Brain pericyte (primary cell): ENCODE data around the gene SPECC1L.

ENCODE experiments used
- DNase-seq: peaks from one replicate; pipeline ENCODE4 v3.0.0-alpha.2; 2012; ENCODE audit warnings: low read depth, low spot score

Gene SPECC1L

DNA sequence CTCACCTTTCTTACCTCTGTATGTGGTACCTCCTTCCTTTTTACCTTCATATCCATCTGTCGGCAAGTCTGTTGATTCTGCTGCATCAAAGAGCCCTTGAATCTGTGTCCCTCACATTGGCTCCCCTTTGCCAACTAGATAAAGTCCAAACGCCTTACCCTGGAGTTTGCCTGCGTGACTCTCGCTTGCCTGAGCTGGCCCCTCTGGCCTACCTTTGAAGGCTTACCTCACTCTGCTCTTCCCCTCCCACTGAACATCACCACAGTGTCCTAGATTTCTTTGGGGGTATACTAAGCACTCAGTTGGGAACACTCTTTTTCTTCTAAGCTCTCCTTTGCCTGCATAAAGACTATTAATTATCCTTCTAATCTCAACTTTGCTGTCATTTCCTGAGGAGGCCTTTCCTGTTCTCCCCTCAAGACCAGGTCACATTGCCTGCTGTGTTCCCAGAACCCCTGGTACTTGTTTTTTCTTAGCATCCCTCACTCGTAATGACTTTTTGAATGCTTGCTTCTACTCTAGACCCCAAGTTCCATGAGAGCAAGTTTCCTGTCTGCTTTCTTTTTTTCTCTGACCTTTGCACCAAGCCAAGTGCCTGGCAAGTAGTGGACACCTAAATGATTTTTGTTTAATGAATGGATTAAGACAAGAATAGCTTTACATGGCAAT is 89.0 kb downstream of the SPECC1L start:
- no peak for DNase-seq

DNA sequence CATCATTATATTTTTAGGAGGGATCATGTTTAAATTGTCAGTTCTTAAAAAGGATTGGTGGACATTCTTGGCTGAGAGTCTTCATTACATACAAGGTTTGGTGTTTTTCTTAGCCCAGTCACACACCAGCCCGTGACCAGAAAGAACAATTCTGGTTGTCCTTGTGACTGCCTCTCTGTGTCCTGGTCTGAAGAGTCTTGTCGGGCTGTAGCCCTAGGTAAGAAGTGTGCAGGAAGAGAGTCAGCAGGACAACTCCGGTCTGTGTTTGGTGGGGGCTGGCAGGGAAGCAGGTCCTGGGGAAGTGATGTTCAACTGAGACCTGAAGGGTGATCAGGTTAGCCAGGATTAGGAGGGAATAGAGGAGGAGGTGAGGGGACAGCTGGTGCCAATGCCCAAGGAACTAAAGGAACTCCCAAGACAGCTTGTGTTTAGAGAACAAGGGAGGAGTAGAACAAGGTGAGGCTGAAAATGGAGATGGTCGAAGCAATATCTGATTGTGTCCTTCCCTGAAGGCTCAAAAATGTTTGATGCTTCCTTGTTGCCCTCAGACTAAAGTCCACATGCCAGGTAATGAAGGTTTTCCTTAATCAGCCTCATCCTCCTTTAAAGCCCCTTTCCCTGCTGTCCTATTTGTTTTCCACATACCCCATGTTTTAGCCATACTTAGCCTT is 91.5 kb downstream of the SPECC1L start:
- DNase-seq, result no peak

DNA sequence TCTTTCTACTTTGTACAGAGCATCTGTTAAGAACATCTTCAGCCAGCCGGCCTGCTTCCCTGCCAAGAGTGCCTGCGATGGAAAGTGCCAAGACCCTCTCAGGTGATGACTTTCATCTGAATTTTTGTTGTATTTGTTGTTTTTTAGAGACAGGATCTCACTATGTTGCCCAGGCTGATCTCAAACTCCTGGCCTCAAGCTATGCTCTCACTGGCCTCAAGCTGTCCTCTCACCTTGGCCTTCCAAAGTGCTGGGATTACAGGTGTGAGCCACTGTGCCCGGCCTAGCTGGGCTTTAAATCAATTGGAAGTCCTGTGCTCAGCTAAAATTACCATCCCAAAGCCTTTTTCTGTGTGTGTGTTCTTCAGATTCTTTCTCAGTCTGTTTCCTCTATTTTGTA is 92.6 kb downstream of the SPECC1L start:
- DNase-seq, result no peak

DNA sequence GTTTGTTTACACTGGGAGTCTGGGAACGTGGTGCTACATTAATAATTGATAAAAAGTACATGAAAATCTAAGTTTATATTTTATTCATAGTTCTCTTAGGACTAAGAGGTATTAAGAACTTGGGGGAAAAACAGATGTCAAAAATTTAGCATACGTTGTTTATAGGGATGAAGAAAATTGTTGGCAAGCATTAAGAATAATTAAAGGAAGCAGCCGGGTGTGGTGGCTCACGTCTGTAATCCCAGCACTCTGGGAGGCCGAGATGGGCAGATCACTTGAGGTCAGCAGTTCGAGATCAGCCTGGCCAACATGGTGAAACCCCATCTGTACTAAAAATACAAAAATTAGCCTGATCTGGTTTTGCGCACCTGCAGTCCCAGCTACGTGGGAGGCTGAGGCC is 96.1 kb downstream of the SPECC1L start:
- no peak for DNase-seq

DNA sequence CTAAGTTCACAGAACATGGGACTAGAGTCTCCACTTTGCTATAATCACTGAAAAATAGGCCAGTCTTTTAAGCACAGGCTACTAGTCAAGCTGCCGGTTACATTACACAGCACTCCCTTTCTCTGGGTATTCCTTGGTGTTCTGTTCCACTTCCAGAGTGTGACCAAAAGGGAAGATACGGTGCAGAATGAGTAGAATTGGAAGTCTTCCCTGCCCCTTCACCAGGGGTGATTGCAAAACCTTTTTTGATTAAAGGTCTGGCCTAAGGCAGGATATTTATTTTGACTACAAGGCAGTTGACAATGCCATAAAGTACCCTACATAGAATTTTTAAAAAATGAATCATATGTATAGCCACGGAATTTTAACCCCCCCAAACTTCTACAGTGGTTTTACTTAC is 97.2 kb downstream of the SPECC1L start:
- no peak for DNase-seq

DNA sequence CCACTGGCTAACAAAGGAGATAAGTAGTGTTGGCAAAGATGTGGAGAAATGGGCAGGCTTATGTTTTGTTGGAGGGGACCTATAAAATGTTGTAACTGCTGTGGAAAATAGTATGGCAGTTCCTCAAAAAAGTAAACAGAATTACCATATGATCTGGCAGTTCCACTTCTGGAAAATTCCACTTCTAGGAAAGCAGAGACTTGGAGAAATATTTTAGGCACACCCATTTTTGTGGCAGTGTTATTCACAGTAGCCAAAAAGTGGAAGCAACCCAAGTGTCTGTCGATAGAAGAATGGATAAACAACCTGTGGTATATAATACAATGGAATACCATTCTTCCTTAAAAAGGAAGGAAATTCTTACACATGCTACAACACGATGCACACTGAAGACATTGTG is 99.8 kb downstream of the SPECC1L start:
- DNase-seq, result no peak

DNA sequence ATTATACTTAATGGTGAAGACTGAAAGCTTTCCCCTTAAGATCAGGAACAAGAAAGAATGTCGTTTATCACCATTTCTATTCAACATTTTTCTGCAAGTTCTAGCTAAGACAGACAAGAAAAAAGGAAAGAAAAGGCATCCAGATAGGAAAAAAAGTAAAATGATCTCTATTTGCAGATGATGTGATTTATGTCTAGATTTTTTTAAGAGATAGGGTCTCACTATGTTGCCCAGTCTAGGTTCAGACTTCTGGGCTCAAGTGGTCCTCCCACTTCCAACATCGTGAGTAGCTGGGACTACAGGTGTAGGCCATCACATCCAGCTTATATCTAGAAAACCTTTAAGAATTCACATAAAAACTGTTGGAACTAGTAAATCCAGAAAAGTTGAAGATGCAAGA is 105.4 kb downstream of the SPECC1L start:
- DNase-seq, result no peak

DNA sequence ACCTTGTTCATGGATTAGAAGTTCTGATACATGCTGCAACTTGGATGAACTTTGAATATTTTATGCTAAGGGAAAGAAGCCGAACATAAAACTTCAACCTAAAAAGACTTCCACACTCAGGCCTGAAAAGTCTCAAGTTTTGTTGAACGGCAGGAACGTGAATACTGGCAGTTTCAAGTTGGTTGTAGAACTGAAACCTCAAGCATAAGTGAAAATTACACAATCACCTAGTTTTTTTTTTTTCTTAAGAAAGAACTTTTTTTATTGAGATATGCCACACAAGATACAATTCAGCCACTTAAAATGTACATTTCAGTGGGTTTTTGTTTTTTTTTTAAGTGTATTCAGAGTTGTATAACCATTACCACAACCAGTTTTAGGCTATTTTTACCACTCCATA is 106.0 kb downstream of the SPECC1L start:
- no peak for DNase-seq

DNA sequence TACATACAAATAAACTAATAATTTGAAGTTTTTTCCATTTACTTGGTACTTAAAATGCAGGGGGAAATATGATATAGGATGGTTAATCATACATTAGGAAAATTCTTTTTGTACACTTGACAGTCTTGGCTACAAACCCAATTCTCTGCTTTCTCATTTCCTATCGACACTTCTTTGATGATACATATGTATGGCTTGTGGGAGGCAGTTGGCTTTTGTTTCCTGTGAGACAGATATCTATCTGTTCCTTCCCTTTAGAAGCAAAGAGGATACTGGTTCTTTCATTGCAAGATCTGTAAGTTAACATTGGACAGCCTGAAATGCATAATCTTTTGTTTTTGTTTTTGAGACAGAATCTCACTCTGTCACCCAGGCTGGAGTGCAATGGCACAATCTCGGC is 108.9 kb downstream of the SPECC1L start:
- DNase-seq, result no peak

DNA sequence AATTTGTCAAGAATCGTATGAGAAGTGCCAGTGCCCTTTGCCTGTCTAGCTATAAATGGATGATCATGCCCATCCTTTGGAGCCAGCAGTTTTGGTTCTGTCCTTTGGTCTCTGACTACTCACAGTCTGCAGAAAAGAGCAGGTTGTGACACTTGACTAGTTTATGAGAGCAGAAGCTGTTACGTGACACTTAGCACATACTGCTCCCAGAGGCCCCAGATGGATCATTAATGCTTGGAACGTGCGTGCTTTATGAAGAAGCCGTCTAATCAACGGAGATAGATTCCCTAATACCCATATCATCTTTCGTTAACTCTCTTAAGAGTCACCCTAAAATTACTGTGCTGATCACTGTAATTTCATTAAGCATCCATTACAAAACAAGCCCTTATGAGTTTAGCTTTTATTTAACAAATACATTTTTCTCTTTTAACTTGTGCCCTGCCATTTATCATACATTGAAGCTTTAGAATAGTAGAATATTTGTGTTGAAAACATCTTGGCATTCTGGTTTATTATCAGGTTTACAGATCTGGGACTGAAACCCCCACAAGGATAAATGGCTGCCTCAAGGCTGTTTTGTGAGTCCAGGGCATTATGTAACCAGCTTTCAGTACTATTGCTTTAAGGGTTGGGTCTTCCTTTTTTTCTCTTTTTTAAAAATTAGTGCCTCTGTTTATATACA is 109.7 kb downstream of the SPECC1L start:
- DNase-seq, result no peak

DNA sequence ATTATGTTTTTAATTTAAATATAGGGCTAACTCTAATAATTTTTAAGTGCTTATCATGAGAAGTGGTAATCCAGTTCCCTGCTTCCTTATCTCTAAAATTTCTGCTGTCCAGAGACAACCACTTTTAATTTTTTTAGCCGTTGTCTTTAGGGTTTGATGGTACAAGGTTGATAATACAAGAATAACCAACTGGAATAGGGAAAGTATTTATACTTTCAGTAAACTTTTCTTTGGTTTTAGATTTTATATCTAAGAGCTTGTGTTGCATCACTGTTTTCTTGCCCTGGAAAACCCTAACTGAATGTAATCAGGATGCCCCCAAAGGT is 110.2 kb downstream of the SPECC1L start:
- no peak for DNase-seq

DNA sequence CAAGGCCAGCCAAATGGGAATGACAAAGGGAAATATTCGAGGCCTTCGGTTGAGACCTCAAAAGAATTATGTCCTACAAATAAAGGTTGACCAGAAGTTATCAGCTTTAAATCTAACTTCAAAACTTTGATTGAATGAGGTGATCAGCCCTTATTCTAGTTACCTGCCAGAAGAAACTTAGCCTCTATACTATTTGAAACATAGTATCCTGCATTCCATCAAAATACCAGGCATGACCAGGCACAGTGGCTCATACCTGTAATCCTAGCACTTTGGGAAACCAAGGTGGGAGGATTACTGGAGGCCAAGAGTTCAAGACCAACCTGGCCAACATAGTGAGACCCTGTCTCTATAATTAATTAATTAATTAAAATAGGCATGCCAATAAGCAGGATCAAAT is 112.4 kb downstream of the SPECC1L start:
- DNase-seq, result no peak

DNA sequence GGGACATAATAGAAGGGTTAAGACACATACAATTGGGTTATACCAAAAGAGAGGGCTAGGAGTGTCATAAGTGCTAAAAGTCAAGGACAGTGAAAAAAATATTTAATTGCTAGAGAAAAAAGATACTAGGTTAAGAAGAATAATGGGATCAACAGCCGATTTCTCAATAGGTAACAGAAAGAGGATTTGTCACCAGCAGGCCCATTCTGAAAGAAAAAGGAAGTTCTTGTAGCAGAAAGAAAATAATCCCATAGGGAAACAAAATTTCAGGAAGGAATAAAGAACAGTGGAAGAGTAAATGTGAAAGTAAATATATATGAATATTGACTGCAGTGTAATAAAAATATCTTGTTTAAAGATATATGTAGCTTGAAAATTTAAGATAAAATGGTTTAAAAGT is 113.5 kb downstream of the SPECC1L start:
- DNase-seq, result no peak

DNA sequence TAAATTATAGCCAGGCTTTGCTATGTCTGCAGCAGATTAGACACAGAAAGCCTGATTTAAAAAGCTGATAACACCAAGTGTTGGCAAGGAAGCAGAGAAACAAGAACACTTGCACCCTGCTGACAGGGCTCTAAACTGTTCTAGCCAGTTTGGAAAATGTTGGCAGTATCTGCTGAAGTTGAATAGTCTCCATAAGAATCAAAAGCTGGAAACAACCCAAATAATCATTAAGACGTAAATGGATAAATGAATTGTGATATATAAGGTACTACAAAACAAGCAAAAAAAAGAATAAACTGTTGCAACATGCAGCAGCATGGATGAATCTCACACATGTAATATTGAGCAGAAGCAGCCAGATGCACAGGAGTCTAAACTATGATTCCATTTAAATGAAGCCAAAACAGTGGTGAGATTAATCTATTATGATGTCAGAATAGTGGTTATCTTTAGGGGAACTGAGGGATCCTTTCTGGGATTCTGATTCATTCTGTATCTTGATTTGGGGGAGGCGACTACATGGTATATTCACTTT is 116.4 kb downstream of the SPECC1L start:
- DNase-seq, result no peak

DNA sequence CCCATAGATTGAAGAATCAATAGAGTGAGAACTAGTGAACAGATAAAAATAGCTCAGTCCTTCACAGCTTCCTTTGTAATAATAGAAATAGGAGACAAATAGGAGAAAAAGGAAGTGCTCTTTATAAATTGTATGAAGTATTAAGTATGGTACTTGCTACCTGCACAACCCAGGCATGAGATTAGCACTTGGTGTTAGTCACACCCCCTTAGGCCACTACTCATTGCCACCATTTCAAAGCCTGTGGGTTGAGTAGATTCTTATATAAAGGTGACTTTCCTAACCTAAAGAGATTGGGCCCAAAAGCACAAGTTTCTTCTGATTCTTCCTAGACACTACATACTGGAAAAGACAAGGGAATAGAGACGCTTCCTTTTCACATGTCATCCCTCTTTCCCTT is 119.0 kb downstream of the SPECC1L start:
- no peak for DNase-seq

DNA sequence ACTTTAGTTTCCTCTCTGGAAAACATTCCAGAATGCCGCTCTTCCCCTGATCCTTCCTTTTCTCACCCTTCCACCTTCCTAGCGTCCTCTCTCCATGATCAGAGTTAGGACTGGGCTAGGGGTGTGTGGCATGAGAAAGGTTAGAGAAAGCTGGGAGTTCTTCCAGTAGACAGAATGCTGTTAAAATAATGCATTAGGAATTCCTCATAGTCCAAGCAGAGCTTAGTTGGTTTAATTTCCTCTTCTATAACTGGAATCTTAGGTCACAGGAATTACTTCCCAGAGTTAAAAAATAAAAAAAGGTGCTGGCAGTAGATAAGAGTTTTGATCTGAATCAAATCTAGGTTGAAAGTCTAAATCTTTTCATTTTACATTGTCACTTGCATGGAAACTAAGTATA is 119.5 kb downstream of the SPECC1L start:
- no peak for DNase-seq

DNA sequence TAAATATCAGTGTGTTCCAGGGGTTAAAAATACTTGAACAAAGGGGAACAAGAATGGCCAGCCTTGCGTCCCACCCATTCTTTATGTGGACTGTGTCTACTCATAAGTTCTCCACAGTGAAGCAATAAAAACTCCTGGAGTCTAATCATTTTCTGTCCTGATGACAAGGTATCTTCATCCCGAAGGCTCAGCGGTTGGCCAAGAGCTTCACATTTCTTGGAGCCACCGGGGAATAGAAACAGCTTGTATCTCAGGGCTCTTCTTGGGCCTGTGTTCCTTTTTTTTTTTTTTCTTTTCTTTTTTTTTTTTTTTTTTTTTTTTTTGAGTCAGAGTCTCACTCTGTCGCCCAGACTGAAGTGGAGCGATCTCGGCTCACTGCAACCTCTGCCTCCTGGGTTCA is 119.9 kb downstream of the SPECC1L start:
- no peak for DNase-seq

DNA sequence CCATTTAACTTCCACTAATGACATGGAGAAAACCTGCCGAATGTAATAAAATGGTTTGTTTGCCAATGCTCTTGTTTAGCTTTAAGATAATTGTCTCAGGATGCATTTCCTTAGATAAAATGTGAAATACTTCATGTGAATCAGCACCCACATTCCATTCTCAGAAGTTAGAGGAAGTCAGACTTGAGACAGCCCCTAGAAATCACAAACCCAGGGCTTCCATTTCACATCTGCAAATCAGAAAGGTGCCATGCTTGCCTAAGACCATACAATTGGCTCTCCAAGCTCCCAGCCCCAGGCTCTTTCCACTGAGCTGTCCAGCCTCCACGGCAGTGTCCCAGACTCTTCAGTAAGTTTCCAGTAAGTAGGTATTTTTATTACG is 121.2 kb downstream of the SPECC1L start:
- DNase-seq, result no peak

DNA sequence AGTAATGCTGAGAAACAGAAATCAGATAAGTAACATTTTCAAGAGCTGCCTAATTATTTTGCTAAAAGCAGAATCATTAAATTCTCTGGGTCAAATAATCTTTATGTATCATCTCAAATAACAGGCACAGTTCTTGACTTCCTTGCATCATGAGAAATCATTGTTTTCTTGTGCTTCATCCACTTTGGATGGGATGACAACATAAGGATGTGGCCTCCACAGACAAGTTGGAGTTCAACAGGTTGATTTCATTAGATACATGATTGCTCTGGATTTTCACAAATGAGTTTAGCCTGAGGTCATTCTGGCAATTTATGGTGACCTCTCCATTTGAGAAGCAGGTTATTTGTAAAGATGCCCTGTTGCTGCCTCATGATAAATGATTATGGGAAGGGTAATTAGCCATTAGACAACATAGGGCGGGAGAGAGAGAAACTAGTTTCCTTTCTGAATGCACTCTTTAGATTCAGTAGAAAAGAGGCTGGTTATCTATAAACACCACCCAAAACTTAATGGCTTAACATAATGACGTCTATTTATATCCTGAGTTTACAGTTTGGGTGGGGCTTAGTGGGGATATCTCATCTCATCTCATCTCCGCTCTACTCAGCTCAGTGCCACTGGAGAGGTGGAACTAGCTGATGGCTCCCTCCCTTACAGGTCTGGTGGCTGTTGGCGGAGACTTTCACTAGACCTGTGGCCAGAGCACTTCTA is 121.7 kb downstream of the SPECC1L start:
- DNase-seq, result no peak

DNA sequence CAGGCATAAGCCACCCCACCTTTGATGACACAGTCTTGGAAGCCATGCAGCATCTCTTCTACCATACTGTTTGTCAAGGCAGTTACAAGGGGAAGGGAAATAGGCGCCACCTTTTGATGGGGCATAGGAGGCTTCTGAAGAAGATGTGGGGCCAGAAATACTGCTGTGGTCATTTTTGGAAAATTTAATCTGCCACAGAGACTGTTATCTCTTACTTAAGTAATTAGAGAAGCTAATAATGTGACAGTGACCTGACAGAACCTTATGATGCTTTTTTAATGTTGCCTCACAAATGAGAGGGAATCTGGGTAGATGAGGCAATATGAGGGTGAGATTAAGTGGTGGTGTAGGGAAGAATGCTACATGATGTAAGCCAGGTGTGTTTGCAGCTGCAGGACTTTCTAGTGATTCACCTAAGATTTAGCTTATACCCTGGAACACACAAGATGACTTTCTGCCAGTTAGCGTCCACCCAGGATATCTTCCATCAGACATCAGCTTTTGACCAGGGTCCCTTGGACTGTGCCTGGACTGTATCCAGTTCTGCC is 122.5 kb downstream of the SPECC1L start:
- no peak for DNase-seq

DNA sequence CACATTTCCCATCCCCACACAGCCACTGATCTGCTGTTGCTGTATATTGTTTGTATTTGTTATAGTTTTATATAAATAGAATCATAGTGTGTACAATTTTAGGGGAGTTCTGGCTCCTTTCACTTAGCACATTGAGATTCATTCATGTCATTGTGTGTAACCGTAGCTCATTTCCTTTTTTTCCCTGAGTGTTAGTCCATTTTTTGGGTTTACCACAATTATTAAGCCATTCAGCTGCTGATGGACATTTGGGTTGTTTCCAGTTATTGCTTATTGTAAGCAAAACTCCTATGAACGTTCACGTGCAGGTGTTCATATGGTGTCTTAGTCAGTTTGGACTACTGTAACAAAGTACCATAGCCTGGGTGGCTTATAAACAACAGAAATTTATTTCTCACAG is 123.2 kb downstream of the SPECC1L start:
- no peak for DNase-seq

DNA sequence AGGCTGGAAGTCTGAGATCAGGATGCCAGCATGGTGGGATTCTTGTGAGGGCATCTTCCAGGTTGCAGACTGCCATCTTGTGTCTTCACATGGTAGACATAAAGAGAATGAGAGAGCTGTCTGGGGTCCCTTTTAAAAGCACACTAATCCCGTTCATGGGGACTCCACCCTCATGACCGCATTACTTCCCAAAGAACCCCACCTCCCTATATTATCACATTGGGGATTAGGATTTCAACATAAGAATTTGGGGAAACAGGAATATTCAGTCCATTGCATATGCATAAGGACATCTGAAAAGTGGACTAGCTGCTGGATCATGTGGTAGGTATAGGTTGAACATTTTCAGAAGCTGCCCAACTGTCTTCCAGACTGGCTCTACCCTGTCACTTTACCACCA is 123.6 kb downstream of the SPECC1L start:
- no peak for DNase-seq
